Activated CD4-positive, alpha-beta T cell treated with anti-CD3 and anti-CD28 coated beads for 36 hours (primary cell): ENCODE measurements around the gene THOC1. TPM values are rescaled to one million over a fixed set of nuclear protein-coding genes. Genes with fewer than 3 reads are reported as not detected.
A peak's percentile ranks its signal among the peaks of the same experiment; 100 is the strongest.

Experiments
- ATAC-seq: fragments of 200-7000 bp; cut with Tn5 transposase; one replicate; pipeline ENCODE4 v1.10.0; 2021; ENCODE audit warnings: mild to moderate bottlenecking, moderate library complexity
- CTCF ChIA-PET: fragments of 350-600 bp; sonication (Branson Sonifier 250); formaldehyde crosslinking; loops from one replicate; lab custom pipeline; 2021; ENCODE audit warnings: antibody characterized with exemption; lab: Charles Lee
- POLR2A ChIA-PET: fragments of 350-600 bp; sonication (Branson Sonifier 250); formaldehyde crosslinking; loops from one replicate; lab custom pipeline; 2021; ENCODE audit warnings: antibody characterized with exemption, inconsistent platforms; lab: Charles Lee
- DNase-seq: peaks from one replicate; pipeline ENCODE4 v3.0.0-alpha.2; 2020
- H3K27ac Mint-ChIP-seq: one replicate; pipeline ENCODE4 v1.8.0; 2021; ENCODE audit warnings: mixed read lengths
- H3K27me3 Mint-ChIP-seq: one replicate; pipeline ENCODE4 v1.8.0; 2021; ENCODE audit warnings: mixed read lengths
- H3K36me3 Mint-ChIP-seq: one replicate; pipeline ENCODE4 v1.8.0; 2021; ENCODE audit warnings: low read depth, mixed read lengths
- H3K4me1 Mint-ChIP-seq: one replicate; pipeline ENCODE4 v1.8.0; 2021; ENCODE audit warnings: mixed read lengths
- H3K4me3 Mint-ChIP-seq: one replicate; pipeline ENCODE4 v1.8.0; 2021; ENCODE audit warnings: mild to moderate bottlenecking, moderate library complexity, mixed read lengths
- H3K9me3 Mint-ChIP-seq: one replicate; pipeline ENCODE4 v1.8.0; 2021; ENCODE audit warnings: low read depth, mixed read lengths
- intact Hi-C, 2 experiments: fragments of 100-400 bp; cut with DNase I in 1 of 2; cut with micrococcal nuclease in 1 of 2; formaldehyde crosslinking; loops; one replicate each; pipeline versions ENCODE4 v1.14.2 to v1.15.1; 2022 to 2024; cut with DNase I, micrococcal nuclease
- total RNA-seq, 2 experiments: library from RNA; stranded (reverse); gene quantifications; one replicate each; pipeline ENCODE4 v1.2.3, GENCODE V29; 2021

THOC1 gene
- total RNA-seq, 2 experiments from 2014 or later: 62.1 to 64.6 TPM

DNA sequence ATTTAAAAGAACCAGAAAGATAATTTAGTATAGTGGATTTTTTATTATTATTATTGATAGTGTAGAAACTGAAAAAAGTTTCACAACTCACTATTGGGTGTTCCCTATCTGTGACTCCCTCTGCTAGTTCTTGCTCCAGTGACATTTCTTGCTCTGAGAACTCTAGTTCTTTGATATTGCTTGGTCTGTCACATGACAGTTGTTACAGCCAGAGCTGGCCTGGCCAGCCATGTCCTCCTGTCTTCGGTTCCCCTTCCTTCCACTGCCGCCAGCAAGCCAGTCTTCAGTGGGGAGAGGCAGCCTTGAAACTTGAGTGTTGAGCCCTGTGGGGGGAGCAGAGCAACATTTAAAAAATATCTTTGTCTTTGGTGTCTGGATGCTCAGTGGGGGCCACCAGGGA, 7.6 kb upstream of the THOC1 start:
- no peaks in the 10 kb centered on the region for H3K4me1 Mint-ChIP-seq
- H3K36me3 Mint-ChIP-seq: no peaks in the 10 kb centered on the region
- no peak overlapping the region for H3K27ac Mint-ChIP-seq
- no peaks in the 10 kb centered on the region for H3K9me3 Mint-ChIP-seq
- H3K4me3 Mint-ChIP-seq: no peak overlapping the region
- no peak for DNase-seq
- ATAC-seq: no peak
- ChIA-PET CTCF (no interaction called here), POLR2A (no interaction called here)
- intact Hi-C loops: no loop called here
- no peaks in the 10 kb centered on the region for H3K27me3 Mint-ChIP-seq

DNA sequence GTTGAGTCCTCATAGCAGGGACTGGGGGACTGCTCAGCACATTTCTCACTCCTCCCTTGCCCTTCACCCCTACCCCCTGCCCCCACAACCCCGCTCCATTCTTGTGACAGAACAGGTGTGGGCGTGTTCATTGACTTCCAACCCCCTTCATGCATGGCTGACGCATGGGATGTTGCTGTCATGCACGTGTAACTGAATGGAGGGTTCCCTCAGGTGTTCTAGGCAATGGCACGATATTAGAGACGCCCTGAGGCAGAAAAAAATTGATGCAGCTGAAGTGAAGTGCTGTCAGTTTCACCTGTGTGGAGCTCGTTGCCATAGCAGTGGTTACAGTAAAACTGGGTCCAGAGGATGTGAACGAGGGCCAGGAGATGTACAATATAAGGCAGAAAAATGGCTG, 6.5 kb upstream of the THOC1 start:
- Mint-ChIP-seq H3K4me1 (peaks cover 6% of the 10 kb centered on the region), H3K27ac (no peak overlapping the region), H3K9me3 (no peaks in the 10 kb centered on the region), H3K27me3 (no peaks in the 10 kb centered on the region), H3K4me3 (no peak overlapping the region), H3K36me3 (no peaks in the 10 kb centered on the region)
- ChIA-PET CTCF (no interaction called here), POLR2A (no interaction called here)
- intact Hi-C loops: no loop called here
- ATAC-seq (no peak), DNase-seq (no peak)

DNA sequence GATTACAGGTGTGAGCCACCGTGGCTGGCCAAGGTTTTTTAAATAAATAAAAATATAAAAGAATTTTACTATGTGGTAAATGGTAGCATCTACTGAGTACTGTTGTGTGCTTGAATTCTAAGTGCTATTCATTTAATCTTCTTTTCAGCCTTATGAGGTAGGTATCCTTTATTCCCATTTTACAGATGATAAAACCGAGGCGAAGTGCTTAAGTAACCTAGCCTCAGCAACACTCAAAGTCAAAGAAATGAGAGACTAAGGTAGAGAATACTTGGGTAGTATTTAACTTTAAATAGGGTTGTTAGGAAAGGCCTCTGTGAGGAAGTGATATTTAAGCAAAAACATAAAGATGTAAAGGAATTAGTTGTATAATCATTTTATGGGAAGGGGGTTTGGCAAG, 5.7 kb upstream of the THOC1 start:
- Mint-ChIP-seq H3K27ac (no peak overlapping the region), H3K4me1 (peaks cover 14% of the 10 kb centered on the region), H3K36me3 (no peaks in the 10 kb centered on the region), H3K27me3 (no peaks in the 10 kb centered on the region), H3K9me3 (no peaks in the 10 kb centered on the region), H3K4me3 (no peak overlapping the region)
- DNase-seq: no peak
- POLR2A ChIA-PET: no interaction called here
- no peak for ATAC-seq
- CTCF ChIA-PET: no interaction called here
- intact Hi-C loops: no loop called here

DNA sequence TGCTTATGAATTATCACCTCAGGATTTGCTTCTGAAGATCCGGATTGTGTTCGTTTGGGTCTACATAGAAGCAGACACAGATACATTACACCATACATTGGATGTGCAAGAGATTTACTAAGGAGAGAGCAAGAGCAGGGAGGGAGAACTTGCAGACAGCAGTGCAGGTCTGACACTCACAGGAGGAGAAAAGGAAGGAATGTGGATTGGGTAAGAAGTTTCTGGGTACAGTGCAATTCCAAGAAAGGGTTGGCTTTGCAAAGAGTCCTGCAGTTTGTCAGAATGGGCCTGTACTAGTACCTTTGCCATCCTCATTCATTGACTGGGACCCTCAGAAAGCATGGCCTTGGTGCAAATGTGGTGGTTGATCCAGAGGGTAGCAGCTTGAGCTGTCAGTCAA, 4.8 kb upstream of the THOC1 start:
- no peak overlapping the region for H3K27ac Mint-ChIP-seq
- H3K4me1 Mint-ChIP-seq: peaks cover 14% of the 10 kb centered on the region
- ChIA-PET CTCF (no interaction called here), POLR2A (no interaction called here)
- intact Hi-C loops: no loop called here
- no peak overlapping the region for H3K4me3 Mint-ChIP-seq
- H3K27me3 Mint-ChIP-seq: no peaks in the 10 kb centered on the region
- DNase-seq (no peak), ATAC-seq (no peak)
- peaks cover 2% of the 10 kb centered on the region for H3K36me3 Mint-ChIP-seq
- H3K9me3 Mint-ChIP-seq: no peaks in the 10 kb centered on the region

DNA sequence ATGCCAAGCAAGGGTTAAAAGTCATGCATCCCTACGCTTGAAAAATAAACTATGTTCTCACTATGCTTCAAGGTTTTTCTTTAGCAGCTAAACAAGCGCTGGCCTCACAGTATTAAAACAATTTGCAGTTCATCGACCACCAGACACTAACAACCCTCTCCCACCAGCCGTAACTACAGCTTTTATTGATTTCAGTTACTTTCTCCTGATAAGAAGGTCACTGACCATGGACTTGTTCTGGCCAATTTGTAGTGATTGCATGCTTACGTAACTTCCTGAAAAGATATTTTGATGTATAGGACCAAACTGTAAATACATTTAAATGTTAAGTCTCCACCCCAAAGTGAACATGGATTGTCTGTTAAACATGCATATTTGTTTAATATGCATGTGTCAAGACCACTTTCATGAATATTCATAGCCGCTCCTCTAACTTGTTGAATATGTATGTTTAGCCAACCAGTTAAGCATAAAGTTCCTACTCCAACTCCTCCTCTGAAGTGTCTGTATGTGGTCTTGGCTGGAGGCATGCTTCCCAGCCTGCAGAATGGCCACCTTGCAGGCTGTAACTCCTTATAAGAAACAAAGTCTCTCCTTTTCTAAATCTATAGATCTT, 1.7 kb upstream of the THOC1 start:
- DNase-seq (no peak), ATAC-seq (no peak)
- Mint-ChIP-seq H3K27ac (peak overlapping the region; percentile 4), H3K4me1 (peaks cover 34% of the 10 kb centered on the region), H3K4me3 (peak overlapping the region; percentile 100), H3K9me3 (no peaks in the 10 kb centered on the region), H3K27me3 (no peaks in the 10 kb centered on the region), H3K36me3 (peaks cover 10% of the 10 kb centered on the region)
- intact Hi-C loops: loop anchor here (2.0 to 5.0 kb wide), 4 partner anchors 157 to 543 kb away; partner anchors contain the start of genes ENOSF1 (in 1 of the 2) and YES1 (in 1 of the 2)
- POLR2A ChIA-PET: no interaction called here
- CTCF ChIA-PET: no interaction called here

DNA sequence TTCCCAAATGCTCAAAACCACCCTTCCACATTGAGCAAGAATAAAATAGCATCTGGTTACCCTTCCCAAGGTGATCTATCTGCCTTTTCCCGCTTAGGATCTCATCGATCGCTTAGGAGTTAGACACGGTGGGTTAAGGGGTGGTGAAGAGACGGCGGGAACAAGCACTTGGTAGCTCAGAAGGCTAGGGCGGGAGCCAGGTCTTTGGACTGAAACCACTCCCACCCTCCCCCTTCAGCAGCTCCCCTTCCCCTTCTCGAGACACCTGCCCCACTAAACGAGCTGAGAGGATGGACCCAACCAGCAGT, 513 bp downstream of the THOC1 start:
- Mint-ChIP-seq H3K27ac (peak overlapping the region; percentile 100), H3K36me3 (peaks cover 18% of the 10 kb centered on the region), H3K9me3 (no peaks in the 10 kb centered on the region), H3K27me3 (no peaks in the 10 kb centered on the region), H3K4me1 (peaks cover 39% of the 10 kb centered on the region), H3K4me3 (peak overlapping the region; percentile 100)
- POLR2A ChIA-PET: interaction anchor here (1.0 to 1.6 kb wide), 4 partner anchors 12 to 391 kb away, joined by 3 to 6 read pairs (median 6); partner anchors contain the start of gene USP14
- intact Hi-C loops: loop anchor here in 1 of 2 experiments (1.0 to 5.0 kb wide), 3 partner anchors 155 to 545 kb away; partner anchors contain the start of gene YES1
- DNase-seq (no peak), ATAC-seq (no peak)
- CTCF ChIA-PET: interaction anchor here (0.7 to 1.6 kb wide), 6 partner anchors 8 to 391 kb away, joined by 3 to 6 read pairs (median 4); partner anchors contain the start of gene TYMS

DNA sequence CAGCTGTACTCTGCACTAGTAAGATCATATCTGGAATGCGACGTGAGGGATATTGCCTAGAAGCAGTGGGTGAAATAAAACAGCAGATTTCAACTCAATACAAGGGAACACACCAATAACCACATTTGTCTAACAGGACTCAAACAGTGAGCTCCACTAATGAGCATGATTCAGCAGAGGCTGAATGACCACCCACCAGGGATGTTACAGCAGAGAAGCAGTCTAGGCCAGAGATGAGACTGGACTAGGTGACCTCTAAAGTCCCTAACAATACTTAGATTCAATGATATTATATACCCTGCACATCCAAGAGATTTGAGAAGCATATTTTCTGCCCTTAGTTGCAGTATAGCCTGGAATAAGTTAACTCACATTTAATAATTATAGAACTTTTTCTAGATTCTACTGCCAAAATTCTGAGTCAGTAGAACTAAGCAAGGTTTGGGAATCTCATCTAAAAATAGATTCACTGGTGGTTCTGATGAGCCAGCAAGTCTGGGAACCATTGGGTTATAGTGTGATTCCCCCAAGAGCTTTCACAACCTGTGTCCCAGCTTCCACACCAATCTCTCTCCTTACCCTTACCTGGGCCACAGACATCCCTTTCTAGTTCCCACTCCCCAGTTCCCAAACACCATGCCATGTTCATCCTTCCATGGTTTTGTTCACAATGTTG, 6.3 kb downstream of the THOC1 start:
- no peak for ATAC-seq
- CTCF ChIA-PET: no interaction called here
- POLR2A ChIA-PET: no interaction called here
- peaks cover 17% of the 10 kb centered on the region for H3K4me1 Mint-ChIP-seq
- no peak for DNase-seq
- H3K27ac Mint-ChIP-seq: peak overlapping the region; percentile 67
- intact Hi-C loops: loop anchor here in 1 of 2 experiments (5.0 kb wide), 1 partner anchor 39 kb away; no protein-coding TSS in a partner anchor
- no peak overlapping the region for H3K4me3 Mint-ChIP-seq
- H3K27me3 Mint-ChIP-seq: no peaks in the 10 kb centered on the region
- peaks cover 42% of the 10 kb centered on the region for H3K36me3 Mint-ChIP-seq
- no peaks in the 10 kb centered on the region for H3K9me3 Mint-ChIP-seq

DNA sequence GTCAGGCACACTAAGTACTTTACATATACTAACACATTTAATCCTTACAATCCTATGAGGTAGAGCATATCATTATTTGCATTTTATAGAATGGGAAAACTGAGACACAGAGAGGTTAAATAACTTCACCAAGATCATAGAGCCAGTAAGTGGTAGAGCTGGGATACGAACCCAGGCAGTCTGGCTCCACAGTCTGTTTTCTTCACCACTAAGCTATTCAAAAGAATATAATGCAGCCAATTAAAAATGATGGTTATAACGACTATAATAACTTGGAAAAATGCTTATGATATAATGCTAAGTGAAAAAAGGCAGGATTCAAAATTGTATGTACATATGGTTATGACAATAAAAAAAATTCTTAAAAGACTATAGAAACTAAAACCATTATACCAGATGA, 7.3 kb downstream of the THOC1 start:
- no peaks in the 10 kb centered on the region for H3K9me3 Mint-ChIP-seq
- H3K4me1 Mint-ChIP-seq: peaks cover 8% of the 10 kb centered on the region
- ChIA-PET CTCF (no interaction called here), POLR2A (no interaction called here)
- intact Hi-C loops: loop anchor here in 1 of 2 experiments (5.0 kb wide), 1 partner anchor 38 kb away; no protein-coding TSS in a partner anchor
- no peaks in the 10 kb centered on the region for H3K27me3 Mint-ChIP-seq
- DNase-seq (no peak), ATAC-seq (no peak)
- H3K27ac Mint-ChIP-seq: no peak overlapping the region
- H3K4me3 Mint-ChIP-seq: no peak overlapping the region
- H3K36me3 Mint-ChIP-seq: peaks cover 46% of the 10 kb centered on the region

DNA sequence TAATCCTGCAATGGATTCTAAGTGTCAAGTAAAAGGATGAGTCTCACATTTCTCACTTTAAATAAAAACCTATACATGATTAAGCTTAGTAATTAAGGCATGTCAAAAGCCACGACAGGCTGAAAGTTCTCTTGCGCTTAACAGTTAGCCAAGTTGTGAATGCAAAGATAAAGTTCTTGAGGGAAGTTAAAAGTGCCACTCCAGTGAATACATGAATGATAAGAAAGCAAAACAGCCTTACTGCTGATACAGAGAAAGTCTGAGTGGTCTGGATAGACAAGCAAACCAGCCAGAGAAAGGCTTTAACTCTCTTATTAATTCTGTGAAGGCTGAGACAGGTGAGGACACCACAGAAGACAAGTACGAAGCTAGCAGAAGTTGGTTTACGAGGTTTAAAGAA, 12.7 kb downstream of the THOC1 start:
- Mint-ChIP-seq H3K4me1 (no peaks in the 10 kb centered on the region), H3K36me3 (peaks cover 50% of the 10 kb centered on the region), H3K27ac (no peak overlapping the region), H3K9me3 (no peaks in the 10 kb centered on the region), H3K27me3 (no peaks in the 10 kb centered on the region), H3K4me3 (no peak overlapping the region)
- CTCF ChIA-PET: no interaction called here
- POLR2A ChIA-PET: interaction anchor here (0.9 to 1.5 kb wide), 2 partner anchors 7 to 12 kb away, joined by 4 to 6 read pairs; partner anchors contain the start of gene THOC1
- DNase-seq: no peak
- intact Hi-C loops: no loop called here
- no peak for ATAC-seq

DNA sequence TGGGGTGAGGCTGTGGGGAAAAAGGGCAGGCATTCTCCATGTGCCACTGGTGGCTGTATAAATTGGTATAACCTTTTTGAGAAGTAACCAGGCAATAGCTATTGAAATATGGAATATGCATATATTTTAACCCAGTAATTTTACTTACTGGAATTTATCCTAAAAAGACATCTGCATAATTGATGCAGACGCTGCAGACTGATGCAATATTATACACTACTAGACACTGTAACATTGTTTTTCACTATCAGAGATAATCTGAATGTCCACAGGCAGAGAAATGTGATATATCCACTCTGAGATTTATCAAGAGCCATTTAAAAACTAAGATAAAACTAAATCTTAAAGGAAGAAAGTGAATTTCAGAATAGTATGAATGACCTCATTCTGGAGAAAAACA, 14.7 kb downstream of the THOC1 start:
- H3K36me3 Mint-ChIP-seq: peaks cover 51% of the 10 kb centered on the region
- H3K27me3 Mint-ChIP-seq: no peaks in the 10 kb centered on the region
- intact Hi-C loops: loop anchor here in 1 of 2 experiments (5.0 kb wide), 1 partner anchor 41 kb away; no protein-coding TSS in a partner anchor
- H3K4me3 Mint-ChIP-seq: no peak overlapping the region
- no peak overlapping the region for H3K27ac Mint-ChIP-seq
- ChIA-PET CTCF (interaction anchor here (0.5 to 1.6 kb wide), 2 partner anchors 11 to 15 kb away, joined by 3 to 5 read pairs; partner anchors contain the start of gene THOC1), POLR2A (no interaction called here)
- no peaks in the 10 kb centered on the region for H3K4me1 Mint-ChIP-seq
- H3K9me3 Mint-ChIP-seq: no peaks in the 10 kb centered on the region
- no peak for ATAC-seq
- DNase-seq: no peak

DNA sequence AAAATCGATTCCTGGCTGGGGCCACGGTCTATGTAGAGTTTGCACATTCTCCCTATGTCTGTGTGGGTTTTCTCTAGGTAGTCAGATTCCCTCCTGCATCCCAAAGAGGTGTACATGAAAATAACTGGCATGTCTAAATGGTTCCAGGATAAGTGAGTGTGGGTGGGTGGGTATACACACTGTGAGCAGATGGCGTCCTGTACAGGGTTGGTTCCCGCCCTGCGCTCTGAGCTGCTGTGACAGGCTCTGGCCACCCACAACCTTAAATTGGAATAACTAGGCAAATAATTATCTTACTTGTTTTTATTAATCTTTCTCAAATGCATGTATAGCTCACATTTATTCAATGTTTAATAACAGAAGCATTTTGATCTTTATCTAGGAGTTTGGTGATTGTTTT, 16.3 kb downstream of the THOC1 start:
- DNase-seq (no peak), ATAC-seq (no peak)
- H3K36me3 Mint-ChIP-seq: peaks cover 42% of the 10 kb centered on the region
- no peak overlapping the region for H3K27ac Mint-ChIP-seq
- H3K4me1 Mint-ChIP-seq: no peaks in the 10 kb centered on the region
- CTCF ChIA-PET: interaction anchor here (0.6 to 1.6 kb wide), 2 partner anchors 16 to 81 kb away, joined by 3 to 5 read pairs; partner anchors contain the start of gene THOC1
- no peak overlapping the region for H3K4me3 Mint-ChIP-seq
- H3K9me3 Mint-ChIP-seq: no peaks in the 10 kb centered on the region
- intact Hi-C loops: loop anchor here in 1 of 2 experiments (5.0 kb wide), 1 partner anchor 39 kb away; no protein-coding TSS in a partner anchor
- POLR2A ChIA-PET: no interaction called here
- no peaks in the 10 kb centered on the region for H3K27me3 Mint-ChIP-seq
